SKM-1 treated with dmso at 0.1 percent for 144 hours (cell line): ENCODE results near the gene CACNA2D4.

Experiments
- DNase-seq: peaks from one replicate; lab custom pipeline; 2025; ENCODE audit not compliant: unreplicated experiment; lab: John Stamatoyannopoulos, UW

The CACNA2D4 gene

DNA sequence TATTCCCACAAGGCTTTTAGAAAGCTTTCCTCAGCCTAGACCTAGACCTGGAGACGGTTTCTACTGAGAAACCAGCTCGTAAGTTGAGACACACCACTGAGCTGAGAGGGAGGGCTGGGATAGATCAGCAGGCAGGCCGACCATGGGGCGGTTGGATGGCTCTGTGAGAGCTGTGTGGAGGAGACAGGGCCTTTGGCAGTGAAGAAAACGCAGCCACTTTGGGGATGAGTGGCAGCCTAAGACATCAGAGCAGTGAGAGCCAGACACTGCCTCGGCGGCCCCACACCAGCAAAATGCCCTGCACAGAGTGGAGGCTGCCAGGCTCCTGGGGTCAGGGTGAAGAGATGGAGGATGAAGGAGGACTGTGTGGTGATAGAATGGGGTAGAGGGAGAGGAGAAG is 46.0 kb downstream of the CACNA2D4 start:
- DNase-seq: no peak

GRCh38 chr12:1872001-1872400 is 46.5 kb downstream of the CACNA2D4 start:
- no peak for DNase-seq

GRCh38 chr12:1870998-1871917 is 47.2 kb downstream of the CACNA2D4 start:
- DNase-seq: no peak

GRCh38 chr12:1870086-1870485 is 48.4 kb downstream of the CACNA2D4 start:
- DNase-seq: no peak

- no peak for DNase-seq
These were observed 49.3 kb downstream of the CACNA2D4 start for GRCh38 chr12:1869145-1869544.

DNA sequence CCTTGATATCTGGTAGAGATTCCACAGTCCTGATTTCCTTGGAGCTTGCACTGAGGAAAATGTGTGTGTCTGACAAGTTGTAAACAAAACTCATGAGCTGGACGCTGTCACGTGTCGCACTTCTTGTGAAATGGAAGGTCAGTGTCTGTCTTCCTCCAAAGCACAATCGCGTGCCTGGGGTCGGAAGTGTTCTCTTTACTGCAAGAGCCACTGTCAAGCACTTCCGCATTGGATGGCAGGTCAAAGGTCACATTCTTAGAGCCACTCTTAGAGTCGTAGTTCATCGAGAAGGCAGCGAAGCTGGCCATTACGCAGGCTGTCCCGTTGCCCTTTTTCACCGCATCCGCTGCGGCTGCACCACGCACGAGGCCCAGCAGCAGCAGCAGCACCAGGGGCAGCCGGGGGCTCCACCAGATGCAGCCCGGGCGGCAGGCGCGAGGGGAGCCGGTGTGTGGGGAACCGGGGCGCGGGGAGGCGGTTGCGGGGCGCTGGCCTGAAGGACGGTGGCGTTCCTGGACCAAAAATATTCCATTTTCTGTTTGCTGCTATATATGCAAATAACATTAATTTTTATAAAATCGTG is 53.1 kb downstream of the CACNA2D4 start:
- DNase-seq: no peak

DNA sequence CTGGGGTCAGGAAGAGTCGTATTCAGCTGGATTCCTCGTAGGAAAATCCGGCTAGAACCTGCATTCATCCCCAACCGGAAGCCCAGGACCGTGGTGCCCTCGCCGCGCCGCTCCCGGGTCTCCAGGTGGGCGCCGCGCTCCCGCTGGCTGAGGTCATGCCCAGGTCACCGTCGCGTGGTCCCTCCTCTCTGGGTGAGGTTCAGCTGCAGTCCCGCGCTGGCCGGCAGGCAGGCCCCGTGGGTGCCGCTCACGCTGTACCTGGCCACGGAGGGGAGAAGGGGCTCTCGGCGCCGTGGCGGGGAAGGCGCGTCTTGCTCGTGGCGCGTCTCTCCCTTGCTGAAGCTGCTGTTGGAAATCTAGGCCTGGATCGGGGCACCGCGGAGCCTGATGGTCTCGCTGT is 53.6 kb downstream of the CACNA2D4 start:
- DNase-seq: no peak

DNA sequence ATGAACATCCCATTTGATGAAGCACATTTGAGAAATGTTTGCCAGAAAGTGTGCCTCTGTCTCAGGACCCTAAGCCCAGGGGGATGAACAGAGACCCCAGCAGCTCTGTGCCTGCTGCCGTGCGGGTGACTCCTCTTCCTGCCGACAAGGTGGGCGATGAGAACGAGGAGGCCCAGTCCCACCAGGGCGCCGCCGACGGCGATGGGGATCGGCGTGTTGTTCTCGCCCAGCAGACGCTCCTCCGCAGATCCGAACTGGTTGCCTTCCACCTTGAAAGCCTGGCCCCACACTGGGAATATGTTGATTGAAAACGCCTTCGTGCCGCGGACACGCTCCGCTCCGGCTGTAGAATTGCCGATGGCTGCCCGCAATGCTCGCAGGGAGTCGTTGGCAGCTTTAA is 54.0 kb downstream of the CACNA2D4 start:
- DNase-seq: no peak

DNA sequence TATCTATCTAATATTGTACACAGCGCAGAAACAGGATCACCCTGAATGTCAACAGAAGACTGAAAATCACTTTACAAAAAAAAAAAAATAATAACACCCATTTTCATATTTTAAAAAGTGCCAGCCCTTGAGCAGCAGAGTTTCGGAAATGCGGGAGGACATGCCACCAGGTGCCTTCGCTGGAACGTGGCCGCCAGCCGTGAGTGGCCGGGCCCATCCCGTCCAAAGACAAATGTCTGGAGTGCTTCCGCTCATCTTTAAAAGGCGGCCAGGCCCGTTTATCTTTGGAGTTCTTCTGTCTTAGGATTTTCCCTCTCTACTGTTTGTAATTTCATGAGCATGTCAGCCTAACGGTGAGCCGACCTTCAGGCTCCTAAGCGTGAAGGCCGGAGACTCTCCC is 54.6 kb downstream of the CACNA2D4 start:
- no peak for DNase-seq

DNA sequence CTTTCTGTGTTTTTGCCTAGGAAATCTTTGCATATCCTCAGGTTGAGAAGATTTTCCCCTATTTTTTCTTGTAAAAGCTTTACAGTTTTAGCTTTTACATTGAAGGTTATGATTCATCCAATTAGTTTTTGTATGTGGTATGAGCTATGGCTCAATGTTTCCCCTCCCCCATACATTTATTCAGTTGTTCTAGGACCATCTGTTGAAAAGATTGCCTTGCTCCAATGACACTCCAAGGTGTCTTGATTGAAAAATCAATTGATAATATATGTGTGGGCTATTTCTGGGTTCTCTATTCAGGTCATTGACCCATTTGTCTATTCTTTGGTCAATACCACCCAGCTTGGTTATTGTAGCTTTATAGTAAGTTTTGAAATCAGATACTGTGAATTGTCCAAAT is 55.5 kb downstream of the CACNA2D4 start:
- no peak for DNase-seq

DNA sequence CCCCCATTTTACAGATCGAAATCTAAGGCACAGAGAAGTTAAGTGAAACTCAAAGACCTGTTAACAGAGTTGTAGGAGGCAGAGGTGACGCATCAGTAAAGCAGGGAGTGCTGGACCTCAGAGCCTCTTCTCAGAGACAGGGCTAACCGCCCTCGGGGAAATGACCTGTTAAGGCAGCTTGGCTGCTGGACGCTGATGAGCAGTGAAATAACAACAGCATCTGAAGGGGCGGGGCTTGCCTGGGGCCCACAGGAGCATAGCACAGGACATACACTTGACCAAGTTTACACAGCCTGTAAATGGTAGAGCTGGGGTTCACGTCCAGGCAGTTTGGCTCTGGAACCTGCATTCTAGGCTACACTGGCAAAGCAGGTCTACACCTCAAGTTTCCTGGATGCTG is 58.8 kb downstream of the CACNA2D4 start:
- no peak for DNase-seq

GRCh38 chr12:1858456-1858855 is 60.0 kb downstream of the CACNA2D4 start:
- DNase-seq: no peak

GRCh38 chr12:1857821-1858220 is 60.6 kb downstream of the CACNA2D4 start:
- DNase-seq: no peak

- no peak for DNase-seq
These were observed 61.4 kb downstream of the CACNA2D4 start for GRCh38 chr12:1857086-1857485.

GRCh38 chr12:1855241-1855640 is 63.2 kb downstream of the CACNA2D4 start:
- DNase-seq: no peak

- no peak for DNase-seq
These were observed 64.7 kb downstream of the CACNA2D4 start for GRCh38 chr12:1853716-1854115.

DNA sequence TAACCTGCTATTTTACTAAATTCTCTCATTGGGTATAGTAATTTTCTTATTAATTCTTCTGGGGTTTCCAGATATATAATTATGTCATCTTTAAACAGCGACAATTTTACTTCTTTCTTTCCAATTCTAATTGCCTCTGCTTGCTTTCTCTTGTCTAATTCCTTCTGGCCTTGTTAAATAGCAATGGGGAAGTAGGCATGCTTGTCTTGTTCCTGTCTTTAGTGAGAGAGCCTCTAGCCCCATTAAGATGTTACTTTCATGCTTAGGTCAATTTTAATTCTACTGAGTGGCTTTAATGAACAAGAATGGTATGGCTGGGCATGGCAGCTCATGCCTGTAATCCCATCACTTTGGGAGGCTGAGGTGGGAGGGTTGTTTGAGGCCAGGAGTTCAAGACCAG is 66.4 kb downstream of the CACNA2D4 start:
- DNase-seq: no peak

DNA sequence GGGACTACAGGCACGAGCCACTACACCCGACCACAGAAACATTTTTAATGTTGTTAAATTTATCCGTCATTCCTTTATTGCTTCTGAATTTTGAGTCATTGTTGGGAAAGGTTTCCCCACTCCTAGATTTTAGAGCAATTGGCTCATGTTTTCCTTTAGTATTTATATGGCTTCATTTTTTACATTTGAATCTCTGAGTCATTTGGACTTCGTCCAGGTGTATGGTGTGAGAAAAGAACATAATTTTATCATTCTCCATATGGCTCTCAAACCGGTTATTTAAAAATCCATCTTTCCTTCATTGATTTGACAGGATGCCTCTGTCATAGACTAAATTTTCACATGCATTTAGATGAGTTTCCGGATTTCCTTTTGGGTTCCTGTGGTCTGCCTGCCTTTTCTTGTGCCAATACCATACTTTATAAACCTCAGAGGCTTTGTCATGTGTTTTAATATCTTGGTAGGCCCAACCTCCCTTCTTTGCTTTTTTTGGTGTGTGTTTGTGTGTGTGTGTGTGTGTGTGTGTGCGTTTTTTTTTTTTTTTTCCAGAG is 67.2 kb downstream of the CACNA2D4 start:
- DNase-seq: no peak

- no peak for DNase-seq
These were observed 69.7 kb downstream of the CACNA2D4 start for GRCh38 chr12:1848745-1849144.

DNA sequence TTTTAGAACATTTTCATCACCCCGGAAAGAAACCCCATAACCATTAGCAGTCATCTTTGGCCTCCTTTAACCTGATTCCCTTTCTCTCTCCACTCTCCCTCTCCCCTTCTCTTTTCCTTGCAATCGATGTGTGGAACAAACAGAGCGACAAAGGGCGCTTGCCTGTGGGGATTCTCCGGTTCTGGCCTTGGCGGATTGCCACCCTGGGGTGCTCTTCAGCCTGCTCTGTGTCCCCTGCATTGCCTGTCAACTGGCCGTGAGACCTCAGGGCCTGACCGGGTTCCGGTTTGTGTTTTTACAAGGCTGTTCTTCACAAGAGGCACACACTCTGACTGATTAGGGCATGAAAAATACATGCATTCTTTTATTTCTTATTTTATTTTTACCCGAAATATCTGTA is 70.3 kb downstream of the CACNA2D4 start:
- no peak for DNase-seq

- DNase-seq: no peak
These were observed 71.0 kb downstream of the CACNA2D4 start for GRCh38 chr12:1847411-1847810.
